ENCODE data around the gene ZNRF3. TPM values are rescaled to one million over a fixed set of nuclear protein-coding genes. Genes with fewer than 3 reads are reported as not detected.

The ZNRF3 gene
- total RNA-seq, 2 experiments from 2014 or later = 1.2 to 1.3 TPM

DNA sequence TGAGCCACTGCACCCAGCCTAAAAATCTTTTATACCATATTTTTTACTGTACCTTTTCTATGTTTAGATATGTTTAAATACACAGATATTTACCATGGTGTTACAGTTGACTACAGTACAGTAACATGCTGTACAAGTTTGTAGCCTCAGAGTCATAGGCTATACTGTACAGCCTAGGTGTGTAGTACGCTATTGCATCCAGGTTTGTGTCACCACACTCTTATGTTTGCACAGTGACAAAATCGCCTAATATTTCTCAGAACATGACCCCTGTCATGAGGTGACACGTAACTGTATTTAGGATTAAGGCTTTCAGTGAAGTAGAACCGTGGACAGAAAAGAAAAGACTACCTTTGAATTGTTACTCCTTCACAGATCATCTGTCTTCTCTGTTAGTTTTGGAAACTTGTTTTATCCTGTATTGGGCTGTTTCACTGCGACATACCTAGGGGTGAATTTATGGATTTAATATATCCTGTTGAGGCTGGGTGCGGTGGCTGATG is 83.8 kb downstream of the ZNRF3 start:
- no peak for ATAC-seq
- Mint-ChIP-seq H3K27ac (no peak overlapping the region), H3K4me1 (ENCODE audit: low read depth) (no peaks in the 10 kb centered on the region), H3K4me3 (no peak overlapping the region), H3K36me3 (ENCODE audit: low read depth) (no peaks in the 10 kb centered on the region), H3K9me3 (ENCODE audit: insufficient read depth) (no peaks in the 10 kb centered on the region), H3K27me3 (ENCODE audit: low read depth) (peaks cover 61% of the 10 kb centered on the region)
- no peak for DNase-seq
- POLR2A ChIA-PET = no interaction called here
- CTCF ChIA-PET = interaction anchor here (0.9 kb wide), 1 partner anchor 63 kb away, joined by 3 read pairs; no protein-coding TSS in a partner anchor

DNA sequence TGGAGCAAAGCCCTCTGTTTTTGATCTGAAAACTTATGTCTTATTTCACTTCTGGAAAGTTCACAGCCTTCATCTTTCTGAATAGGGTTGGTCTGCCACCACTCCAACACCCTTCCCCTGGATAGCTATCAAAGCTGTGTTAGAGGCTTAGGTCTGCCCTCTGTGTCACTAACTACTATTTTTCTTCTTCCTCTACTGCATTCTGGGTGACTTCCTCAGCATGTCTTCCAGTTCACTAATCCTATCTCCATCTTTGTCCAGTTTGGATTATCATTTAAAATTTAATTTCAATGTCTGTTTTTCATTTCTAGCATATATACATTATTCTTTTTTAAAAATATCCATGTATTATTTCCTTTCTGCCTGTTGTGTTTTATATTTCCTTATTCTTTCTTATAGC is 84.6 kb downstream of the ZNRF3 start:
- DNase-seq = no peak
- Mint-ChIP-seq H3K27me3 (ENCODE audit: low read depth) (peaks cover 56% of the 10 kb centered on the region), H3K4me3 (no peak overlapping the region), H3K4me1 (ENCODE audit: low read depth) (no peaks in the 10 kb centered on the region), H3K36me3 (ENCODE audit: low read depth) (no peaks in the 10 kb centered on the region), H3K27ac (no peak overlapping the region), H3K9me3 (ENCODE audit: insufficient read depth) (no peaks in the 10 kb centered on the region)
- CTCF ChIA-PET = interaction anchor here (0.9 kb wide), 1 partner anchor 64 kb away, joined by 3 read pairs; no protein-coding TSS in a partner anchor
- ATAC-seq = no peak
- POLR2A ChIA-PET = no interaction called here

DNA sequence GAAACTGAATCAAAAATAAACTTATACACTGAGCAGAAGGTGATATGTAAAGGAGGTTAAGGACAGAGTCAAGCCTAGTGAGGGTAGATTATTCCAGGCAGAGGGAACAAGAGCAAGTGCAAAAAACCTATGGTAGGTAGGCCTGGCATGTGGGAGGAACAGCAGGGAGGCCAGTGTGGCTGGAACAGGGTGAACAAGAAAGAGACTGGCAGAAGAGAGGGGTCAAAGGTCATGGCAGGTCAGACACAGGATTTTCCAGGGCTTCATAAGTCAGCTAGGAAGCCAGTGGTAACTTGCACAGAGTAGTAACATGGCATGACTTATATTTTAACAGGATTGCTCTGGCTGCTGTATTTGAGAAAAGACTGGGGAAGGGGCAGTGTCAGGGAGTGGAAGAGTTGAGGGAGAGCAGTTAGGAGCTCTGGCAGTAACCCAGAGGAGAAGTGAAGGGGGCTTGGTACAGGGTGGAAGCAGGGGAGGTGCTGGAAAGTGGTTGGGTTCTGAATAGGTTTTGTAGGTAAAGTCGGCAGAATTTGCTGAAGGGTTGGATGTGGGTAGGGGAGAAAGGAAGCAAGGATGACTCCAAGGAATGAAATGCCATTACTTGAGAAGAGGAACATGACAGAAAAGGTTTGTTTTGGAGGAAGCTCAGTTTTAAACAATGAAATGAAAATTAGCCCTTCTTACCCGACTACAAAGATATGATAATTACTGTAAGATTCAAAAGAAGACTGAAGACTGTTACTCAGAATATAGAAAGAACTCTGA is 86.2 kb downstream of the ZNRF3 start:
- Mint-ChIP-seq H3K27me3 (ENCODE audit: low read depth) (peaks cover 43% of the 10 kb centered on the region), H3K4me3 (no peak overlapping the region), H3K27ac (no peak overlapping the region), H3K4me1 (ENCODE audit: low read depth) (no peaks in the 10 kb centered on the region), H3K9me3 (ENCODE audit: insufficient read depth) (no peaks in the 10 kb centered on the region), H3K36me3 (ENCODE audit: low read depth) (no peaks in the 10 kb centered on the region)
- ATAC-seq (no peak), DNase-seq (no peak)
- POLR2A ChIA-PET = no interaction called here
- CTCF ChIA-PET = no interaction called here

DNA sequence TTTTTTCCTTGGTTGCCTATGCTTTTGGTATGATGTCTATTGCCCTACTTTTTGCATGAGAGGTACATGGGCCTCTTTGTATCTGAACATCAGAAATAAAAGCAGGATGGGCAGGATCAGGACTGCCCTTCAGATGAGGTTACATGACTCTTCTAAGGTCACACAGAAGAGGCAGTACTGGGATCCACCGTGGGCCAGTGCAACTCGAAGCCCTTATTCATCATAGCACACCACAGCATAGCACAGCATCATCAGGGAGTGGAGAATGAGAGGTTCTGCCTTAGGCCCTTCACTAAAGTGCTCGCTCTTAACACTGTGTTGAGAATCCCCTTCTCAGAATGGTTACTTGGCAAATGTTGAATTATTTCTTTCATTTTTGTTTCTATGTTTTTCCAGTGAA is 90.0 kb downstream of the ZNRF3 start:
- ATAC-seq (no peak), DNase-seq (no peak)
- Mint-ChIP-seq H3K9me3 (ENCODE audit: insufficient read depth) (no peaks in the 10 kb centered on the region), H3K36me3 (ENCODE audit: low read depth) (no peaks in the 10 kb centered on the region), H3K4me1 (ENCODE audit: low read depth) (no peaks in the 10 kb centered on the region), H3K27ac (no peak overlapping the region), H3K27me3 (ENCODE audit: low read depth) (peaks cover 43% of the 10 kb centered on the region), H3K4me3 (no peak overlapping the region)
- POLR2A ChIA-PET = no interaction called here
- CTCF ChIA-PET = no interaction called here

DNA sequence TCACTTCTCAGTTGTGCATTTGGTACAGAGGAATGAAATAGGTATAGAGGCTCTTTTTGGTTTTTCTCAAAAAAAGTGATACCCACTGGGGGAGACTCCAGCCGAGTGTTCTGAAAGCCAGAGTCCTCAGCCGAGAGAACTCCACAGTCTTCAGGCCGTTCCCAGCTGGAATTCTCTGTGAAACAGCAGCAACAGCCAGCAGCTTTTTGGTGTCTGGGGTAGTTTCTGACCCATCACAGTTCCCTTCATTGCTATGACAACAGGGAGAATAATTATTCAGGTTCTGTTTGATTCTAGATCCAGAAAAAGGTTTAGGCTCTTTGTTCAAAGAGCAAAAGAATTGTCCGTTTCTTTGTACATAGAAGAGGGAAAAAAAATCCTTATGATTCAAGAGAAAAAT is 93.7 kb downstream of the ZNRF3 start:
- Mint-ChIP-seq H3K27me3 (ENCODE audit: low read depth) (peaks cover 41% of the 10 kb centered on the region), H3K4me3 (no peak overlapping the region), H3K36me3 (ENCODE audit: low read depth) (no peaks in the 10 kb centered on the region), H3K4me1 (ENCODE audit: low read depth) (no peaks in the 10 kb centered on the region), H3K27ac (no peak overlapping the region), H3K9me3 (ENCODE audit: insufficient read depth) (no peaks in the 10 kb centered on the region)
- ATAC-seq = no peak
- no peak for DNase-seq
- CTCF ChIA-PET = no interaction called here
- POLR2A ChIA-PET = no interaction called here

DNA sequence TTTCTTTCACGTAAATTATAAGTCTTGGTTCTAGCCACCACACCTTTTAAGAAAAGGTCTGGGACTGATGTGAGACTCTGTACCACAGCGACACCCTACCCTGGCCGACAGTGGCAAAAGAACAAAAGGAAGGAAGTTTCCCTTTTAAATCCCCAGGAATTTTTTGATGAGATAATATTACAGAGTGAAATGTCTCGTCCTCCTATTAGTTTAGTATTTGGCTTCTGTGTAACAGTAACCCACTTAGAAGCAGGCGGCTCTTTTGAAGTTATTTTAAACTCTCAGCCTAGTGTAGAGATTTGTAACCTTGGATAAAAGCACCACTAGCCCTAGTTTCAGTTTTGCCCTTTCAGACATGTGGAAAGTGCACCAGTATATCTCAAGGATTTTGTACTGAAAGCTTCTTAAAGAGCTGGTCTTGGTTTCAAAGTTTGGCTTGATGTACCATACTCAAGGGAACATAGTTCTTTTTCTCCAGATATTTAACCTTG is 94.2 kb downstream of the ZNRF3 start:
- Mint-ChIP-seq H3K36me3 (ENCODE audit: low read depth) (no peaks in the 10 kb centered on the region), H3K27me3 (ENCODE audit: low read depth) (peaks cover 38% of the 10 kb centered on the region), H3K9me3 (ENCODE audit: insufficient read depth) (no peaks in the 10 kb centered on the region), H3K4me1 (ENCODE audit: low read depth) (no peaks in the 10 kb centered on the region), H3K27ac (no peak overlapping the region), H3K4me3 (no peak overlapping the region)
- DNase-seq (no peak), ATAC-seq (no peak)
- ChIA-PET POLR2A (no interaction called here), CTCF (interaction anchor here (0.9 kb wide), 1 partner anchor 63 kb away, joined by 3 read pairs; no protein-coding TSS in a partner anchor)

DNA sequence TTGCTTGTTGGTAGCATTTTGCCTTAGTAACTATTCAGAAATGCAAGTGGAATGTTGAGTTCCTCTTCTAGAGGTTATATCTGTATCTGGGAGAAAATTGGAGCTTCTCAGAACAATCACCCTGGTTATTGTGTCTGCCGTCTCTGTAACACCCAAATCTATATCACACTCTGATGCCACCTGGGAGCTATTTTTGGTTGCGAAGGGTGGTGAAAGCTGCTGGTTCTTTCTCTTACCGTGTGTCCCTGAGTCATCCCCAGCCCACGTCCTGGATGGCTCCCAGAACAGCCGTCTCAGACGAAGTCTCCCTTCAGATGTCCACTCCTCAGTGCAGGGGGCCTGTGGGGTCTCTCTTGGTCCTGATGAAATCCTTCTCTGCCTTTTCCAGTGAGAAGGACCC is 94.8 kb downstream of the ZNRF3 start:
- DNase-seq = no peak
- Mint-ChIP-seq H3K4me3 (no peak overlapping the region), H3K9me3 (ENCODE audit: insufficient read depth) (no peaks in the 10 kb centered on the region), H3K27ac (no peak overlapping the region), H3K27me3 (ENCODE audit: low read depth) (peaks cover 38% of the 10 kb centered on the region), H3K36me3 (ENCODE audit: low read depth) (no peaks in the 10 kb centered on the region), H3K4me1 (ENCODE audit: low read depth) (no peaks in the 10 kb centered on the region)
- POLR2A ChIA-PET = no interaction called here
- CTCF ChIA-PET = interaction anchor here (0.9 kb wide), 1 partner anchor 63 kb away, joined by 3 read pairs; no protein-coding TSS in a partner anchor
- ATAC-seq = no peak

DNA sequence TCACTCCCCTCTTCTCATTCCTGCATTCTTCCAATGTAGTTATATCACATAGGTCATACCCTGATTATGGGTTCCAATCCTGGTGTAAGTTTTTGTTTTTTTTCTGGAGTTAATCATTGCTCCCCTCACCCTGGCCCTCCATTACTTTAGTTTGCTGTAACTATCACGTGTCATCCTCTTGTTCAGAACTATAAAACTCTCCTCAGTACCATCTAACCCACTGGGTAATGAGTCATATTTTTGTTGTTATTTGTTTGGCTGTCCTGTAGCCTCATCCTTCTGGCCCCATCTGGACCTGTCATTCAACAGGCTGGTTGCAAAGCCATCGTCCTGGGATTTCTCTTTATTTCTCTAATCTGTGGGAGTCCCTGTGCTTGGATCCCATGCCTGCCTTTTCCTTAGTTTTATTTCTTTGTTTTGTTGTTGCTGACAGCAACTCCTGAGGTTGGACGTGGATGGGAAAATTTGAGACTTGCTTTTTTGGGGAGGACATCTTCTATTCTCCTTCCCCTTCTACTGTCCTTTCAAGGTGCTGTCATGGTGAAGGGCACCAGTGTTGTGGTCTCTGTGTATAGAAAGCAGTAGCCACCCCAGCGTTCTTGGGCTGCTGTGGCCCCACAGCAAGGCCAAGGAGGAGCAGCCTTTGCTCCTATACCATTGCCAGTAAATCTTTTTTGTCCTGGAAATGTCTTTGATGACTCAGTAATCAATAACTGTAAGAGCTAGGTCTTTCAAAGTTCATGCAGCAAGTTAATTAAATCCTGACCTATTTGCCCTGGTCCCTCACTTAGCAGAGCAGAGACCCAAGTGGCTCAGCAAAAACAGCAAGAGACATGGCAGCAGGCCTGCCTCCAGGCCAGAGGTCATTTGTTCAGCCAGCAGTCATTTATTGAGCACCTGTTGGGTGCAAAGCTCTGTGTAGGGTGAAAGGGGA is 95.8 kb downstream of the ZNRF3 start:
- H3K36me3 Mint-ChIP-seq (ENCODE audit: low read depth) = no peaks in the 10 kb centered on the region
- POLR2A ChIA-PET = no interaction called here
- ATAC-seq (no peak), DNase-seq (no peak)
- H3K9me3 Mint-ChIP-seq (ENCODE audit: insufficient read depth) = no peaks in the 10 kb centered on the region
- no peak overlapping the region for H3K27ac Mint-ChIP-seq
- H3K4me1 Mint-ChIP-seq (ENCODE audit: low read depth) = no peaks in the 10 kb centered on the region
- CTCF ChIA-PET = interaction anchor here (2.1 kb wide), 1 partner anchor 62 kb away, joined by 5 read pairs; no protein-coding TSS in a partner anchor
- peaks cover 42% of the 10 kb centered on the region for H3K27me3 Mint-ChIP-seq (ENCODE audit: low read depth)
- H3K4me3 Mint-ChIP-seq = no peak overlapping the region

DNA sequence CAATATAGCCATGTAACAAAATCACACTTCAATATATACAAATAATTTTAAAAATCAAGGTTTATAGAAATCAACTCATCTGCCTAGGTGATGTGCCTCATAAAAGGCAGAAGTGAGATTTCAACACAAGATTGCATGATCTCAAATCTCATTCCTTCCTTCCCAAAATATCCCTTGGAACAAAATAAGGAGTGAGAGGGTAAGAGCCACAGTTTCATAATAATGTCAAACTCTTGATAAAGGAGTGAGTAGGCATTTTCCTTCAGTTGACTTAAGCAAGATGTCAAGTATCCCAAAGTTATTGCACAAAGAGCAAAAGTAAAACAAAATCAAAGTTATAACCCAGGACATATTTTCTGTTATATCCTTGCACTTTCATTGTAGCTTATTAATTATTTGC is 97.0 kb downstream of the ZNRF3 start:
- H3K27ac Mint-ChIP-seq = no peak overlapping the region
- DNase-seq (no peak), ATAC-seq (no peak)
- POLR2A ChIA-PET = no interaction called here
- H3K4me3 Mint-ChIP-seq = no peak overlapping the region
- H3K9me3 Mint-ChIP-seq (ENCODE audit: insufficient read depth) = peaks cover 2% of the 10 kb centered on the region
- no peaks in the 10 kb centered on the region for H3K36me3 Mint-ChIP-seq (ENCODE audit: low read depth)
- H3K4me1 Mint-ChIP-seq (ENCODE audit: low read depth) = no peaks in the 10 kb centered on the region
- CTCF ChIA-PET = interaction anchor here (2.1 kb wide), 1 partner anchor 61 kb away, joined by 5 read pairs; no protein-coding TSS in a partner anchor
- peaks cover 48% of the 10 kb centered on the region for H3K27me3 Mint-ChIP-seq (ENCODE audit: low read depth)

DNA sequence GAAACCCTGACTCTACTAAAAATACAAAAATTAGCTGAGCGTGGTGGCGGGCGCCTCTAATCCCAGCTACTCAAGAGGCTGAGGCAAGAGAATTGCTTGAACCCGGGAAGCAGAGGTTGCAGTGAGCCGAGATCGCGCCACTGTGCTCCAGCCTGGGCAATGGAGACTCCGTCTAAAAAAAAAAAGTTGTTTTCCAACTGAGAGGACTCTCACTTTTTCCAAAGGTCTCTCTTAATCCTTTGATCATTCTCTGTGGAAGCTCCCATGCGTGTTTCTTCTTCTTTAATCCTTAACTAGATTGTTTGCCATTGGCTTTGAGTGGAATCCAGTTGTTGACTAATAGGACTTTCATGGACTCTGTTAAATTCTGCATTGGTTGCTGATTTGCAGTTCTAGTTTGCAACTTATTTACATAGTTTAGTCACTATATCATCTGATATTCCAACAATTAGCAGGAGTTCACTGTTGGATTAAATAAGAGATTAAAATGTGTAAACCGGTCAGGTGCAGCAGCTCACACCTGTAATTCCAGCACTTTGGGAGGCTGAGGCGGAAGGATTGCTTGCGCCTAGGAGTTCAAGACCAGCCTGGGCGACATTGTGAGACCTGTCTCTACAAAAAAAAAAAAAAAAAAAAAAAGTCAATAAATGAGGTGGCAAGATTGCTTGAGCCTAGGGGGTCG is 98.6 kb downstream of the ZNRF3 start:
- ATAC-seq (no peak), DNase-seq (no peak)
- CTCF ChIA-PET = no interaction called here
- H3K9me3 Mint-ChIP-seq (ENCODE audit: insufficient read depth) = peaks cover 5% of the 10 kb centered on the region
- POLR2A ChIA-PET = no interaction called here
- H3K4me3 Mint-ChIP-seq = no peak overlapping the region
- no peaks in the 10 kb centered on the region for H3K4me1 Mint-ChIP-seq (ENCODE audit: low read depth)
- peaks cover 42% of the 10 kb centered on the region for H3K27me3 Mint-ChIP-seq (ENCODE audit: low read depth)
- H3K27ac Mint-ChIP-seq = no peak overlapping the region
- H3K36me3 Mint-ChIP-seq (ENCODE audit: low read depth) = no peaks in the 10 kb centered on the region

DNA sequence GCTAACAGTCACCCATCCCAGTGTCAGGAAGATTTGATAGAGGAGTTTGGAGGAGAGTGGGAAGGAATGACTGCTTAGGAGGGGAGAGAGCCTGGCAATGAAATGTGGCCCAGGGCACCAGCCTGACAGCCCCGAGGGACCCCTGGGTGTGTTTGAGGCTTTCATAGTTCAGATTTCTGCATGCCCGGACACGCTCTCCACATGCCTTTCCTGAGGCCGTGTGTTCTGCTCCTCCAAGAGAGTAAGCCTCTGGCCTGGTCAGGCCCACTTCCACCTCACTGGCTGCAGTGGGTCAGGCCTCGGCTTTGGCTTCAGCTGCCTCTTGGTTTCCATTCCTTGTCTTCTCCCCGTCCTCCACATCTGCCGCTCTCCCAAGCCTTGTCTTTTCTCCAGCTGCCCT is 99.8 kb downstream of the ZNRF3 start:
- Mint-ChIP-seq H3K36me3 (ENCODE audit: low read depth) (peaks cover 3% of the 10 kb centered on the region), H3K4me3 (no peak overlapping the region), H3K27me3 (ENCODE audit: low read depth) (peaks cover 33% of the 10 kb centered on the region), H3K4me1 (ENCODE audit: low read depth) (no peaks in the 10 kb centered on the region), H3K9me3 (ENCODE audit: insufficient read depth) (peaks cover 5% of the 10 kb centered on the region), H3K27ac (no peak overlapping the region)
- ChIA-PET POLR2A (no interaction called here), CTCF (no interaction called here)
- ATAC-seq (no peak), DNase-seq (no peak)
